ENCODE measurements around the gene JAK1.

JAK1 gene

GRCh38 chr1:64881281-64881680 lies 85.1 kb downstream of the JAK1 start:
- H3K4me3 ChIP-seq (ENCODE audit: low read depth, low read length), result no peak overlapping the region
- H3K27me3 ChIP-seq (ENCODE audit: insufficient read depth, low read depth, severe bottlenecking), result no peaks in the 10 kb centered on the region
- DNase-seq, result no peak
- no peak for TF ChIP-seq CTCF (IDR thresholded peaks at IDR 0.05; ENCODE audit: low read depth, low read length)
- no peaks in the 10 kb centered on the region for H3K36me3 ChIP-seq
- no peaks in the 10 kb centered on the region for H3K9me3 ChIP-seq (ENCODE audit: severe bottlenecking)
- no peak overlapping the region for H3K27ac ChIP-seq

- TF ChIP-seq CTCF (IDR thresholded peaks at IDR 0.05; ENCODE audit: low read depth, low read length), result no peak
- Histone ChIP-seq H3K9me3 (ENCODE audit: severe bottlenecking) (no peaks in the 10 kb centered on the region), H3K36me3 (peaks cover 3% of the 10 kb centered on the region; the same call in 1 of the 2 replicates), H3K27ac (no peak overlapping the region), H3K4me3 (ENCODE audit: low read depth, low read length) (no peak overlapping the region), H3K27me3 (ENCODE audit: insufficient read depth, low read depth, severe bottlenecking) (no peaks in the 10 kb centered on the region)
- no peak for DNase-seq
Measured at GRCh38 chr1:64880449-64880848, 85.9 kb downstream of the JAK1 start.

- Histone ChIP-seq H3K9me3 (ENCODE audit: severe bottlenecking) (no peaks in the 10 kb centered on the region), H3K36me3 (peaks cover 3% of the 10 kb centered on the region; the same call in 1 of the 2 replicates), H3K4me3 (ENCODE audit: low read depth, low read length) (no peak overlapping the region), H3K27me3 (ENCODE audit: insufficient read depth, low read depth, severe bottlenecking) (no peaks in the 10 kb centered on the region), H3K27ac (no peak overlapping the region)
- TF ChIP-seq CTCF (IDR thresholded peaks at IDR 0.05; ENCODE audit: low read depth, low read length), result no peak
- no peak for DNase-seq
Measured at GRCh38 chr1:64878931-64879611, 87.3 kb downstream of the JAK1 start.

GRCh38 chr1:64878090-64878489 lies 88.3 kb downstream of the JAK1 start:
- Histone ChIP-seq H3K4me3 (ENCODE audit: low read depth, low read length) (no peak overlapping the region), H3K9me3 (ENCODE audit: severe bottlenecking) (no peaks in the 10 kb centered on the region), H3K27me3 (ENCODE audit: insufficient read depth, low read depth, severe bottlenecking) (no peaks in the 10 kb centered on the region), H3K36me3 (peaks cover 3% of the 10 kb centered on the region), H3K27ac (no peak overlapping the region)
- DNase-seq, result no peak
- no peak for TF ChIP-seq CTCF (IDR thresholded peaks at IDR 0.05; ENCODE audit: low read depth, low read length)

GRCh38 chr1:64877598-64877997 lies 88.8 kb downstream of the JAK1 start:
- Histone ChIP-seq H3K4me3 (ENCODE audit: low read depth, low read length) (no peak overlapping the region), H3K27me3 (ENCODE audit: insufficient read depth, low read depth, severe bottlenecking) (no peaks in the 10 kb centered on the region), H3K9me3 (ENCODE audit: severe bottlenecking) (no peaks in the 10 kb centered on the region), H3K27ac (no peak overlapping the region), H3K36me3 (peaks cover 3% of the 10 kb centered on the region)
- TF ChIP-seq CTCF (IDR thresholded peaks at IDR 0.05; ENCODE audit: low read depth, low read length), result no peak
- no peak for DNase-seq

GRCh38 chr1:64877151-64877550 lies 89.2 kb downstream of the JAK1 start:
- Histone ChIP-seq H3K27me3 (ENCODE audit: insufficient read depth, low read depth, severe bottlenecking) (no peaks in the 10 kb centered on the region), H3K27ac (no peak overlapping the region), H3K9me3 (ENCODE audit: severe bottlenecking) (no peaks in the 10 kb centered on the region), H3K36me3 (peaks cover 3% of the 10 kb centered on the region), H3K4me3 (ENCODE audit: low read depth, low read length) (no peak overlapping the region)
- no peak for DNase-seq
- TF ChIP-seq CTCF (IDR thresholded peaks at IDR 0.05; ENCODE audit: low read depth, low read length), result no peak

Data from WERI-Rb-1 (cell line).